ENCODE measurements around the gene SEC11A.

The SEC11A gene

DNA sequence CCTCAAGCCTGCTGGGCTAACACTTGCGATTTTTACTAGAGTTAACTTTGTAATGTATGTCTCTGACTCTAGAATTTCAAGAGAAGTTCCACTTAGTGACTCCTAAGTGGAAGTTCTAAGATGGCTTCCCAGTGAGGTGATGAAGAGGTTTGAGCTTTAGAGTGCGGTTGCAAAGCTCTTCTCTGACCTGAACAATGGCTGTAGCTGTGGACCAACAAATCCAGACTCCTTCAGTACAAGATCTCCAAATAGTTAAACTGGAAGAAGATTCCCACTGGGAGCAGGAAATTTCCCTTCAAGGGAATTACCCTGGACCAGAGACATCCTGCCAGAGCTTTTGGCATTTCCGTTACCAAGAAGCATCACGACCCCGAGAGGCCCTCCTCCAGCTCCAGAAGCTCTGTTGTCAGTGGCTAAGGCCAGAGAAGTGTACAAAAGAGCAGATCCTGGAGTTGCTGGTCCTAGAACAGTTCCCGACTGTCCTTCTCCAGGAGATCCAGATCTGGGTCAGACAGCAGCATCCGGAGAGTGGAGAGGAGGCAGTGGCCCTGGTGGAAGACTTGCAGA, 84.2 kb downstream of the SEC11A start:
- Histone ChIP-seq H4K20me1 (ENCODE audit: insufficient read depth, low read length) (no peaks in the 10 kb centered on the region), H3K4me1 (ENCODE audit: insufficient read depth, low read length) (peaks cover 49% of the 10 kb centered on the region), H2AFZ (ENCODE audit: low read depth, low read length) (peak overlapping the region; percentile 94), H3K36me3 (ENCODE audit: insufficient read depth, low read length) (peaks cover 18% of the 10 kb centered on the region), H3K4me3 (ENCODE audit: low read depth in 1 of 2, low read length in 2 of 2) (peak overlapping the region; percentile 64 to 67), H3K79me2 (ENCODE audit: insufficient read depth, low read length) (peaks cover 32% of the 10 kb centered on the region), H3K4me2 (ENCODE audit: insufficient read depth, low read length) (peak overlapping the region; percentile 88), H3K9me3 (ENCODE audit: insufficient read depth, low read length, severe bottlenecking) (no peaks in the 10 kb centered on the region), H3K27me3 (ENCODE audit: insufficient read depth, low read length, poor library complexity) (no peaks in the 10 kb centered on the region), H3K9ac (ENCODE audit: low read depth, low read length) (peak overlapping the region; percentile 63), H3K27ac (ENCODE audit: low read length) (peak overlapping the region; percentile 87)
- ATAC-seq (ENCODE audit: insufficient read depth, low read depth) (no peak; the same call in 2 of the 3 replicates), DNase-seq (peak; percentile 17)
- TF ChIP-seq EZH2 (IDR thresholded peaks at IDR 0.05; ENCODE audit: borderline replicate concordance, low read depth, low read length, severe bottlenecking), result no peak
- TF ChIP-seq, protein P1, sequence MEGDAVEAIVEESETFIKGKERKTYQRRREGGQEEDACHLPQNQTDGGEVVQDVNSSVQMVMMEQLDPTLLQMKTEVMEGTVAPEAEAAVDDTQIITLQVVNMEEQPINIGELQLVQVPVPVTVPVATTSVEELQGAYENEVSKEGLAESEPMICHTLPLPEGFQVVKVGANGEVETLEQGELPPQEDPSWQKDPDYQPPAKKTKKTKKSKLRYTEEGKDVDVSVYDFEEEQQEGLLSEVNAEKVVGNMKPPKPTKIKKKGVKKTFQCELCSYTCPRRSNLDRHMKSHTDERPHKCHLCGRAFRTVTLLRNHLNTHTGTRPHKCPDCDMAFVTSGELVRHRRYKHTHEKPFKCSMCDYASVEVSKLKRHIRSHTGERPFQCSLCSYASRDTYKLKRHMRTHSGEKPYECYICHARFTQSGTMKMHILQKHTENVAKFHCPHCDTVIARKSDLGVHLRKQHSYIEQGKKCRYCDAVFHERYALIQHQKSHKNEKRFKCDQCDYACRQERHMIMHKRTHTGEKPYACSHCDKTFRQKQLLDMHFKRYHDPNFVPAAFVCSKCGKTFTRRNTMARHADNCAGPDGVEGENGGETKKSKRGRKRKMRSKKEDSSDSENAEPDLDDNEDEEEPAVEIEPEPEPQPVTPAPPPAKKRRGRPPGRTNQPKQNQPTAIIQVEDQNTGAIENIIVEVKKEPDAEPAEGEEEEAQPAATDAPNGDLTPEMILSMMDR (IDR thresholded peaks at IDR 0.05; ENCODE audit: borderline replicate concordance, extremely low read depth, low read length, poor library complexity, severe bottlenecking), result no peak

DNA sequence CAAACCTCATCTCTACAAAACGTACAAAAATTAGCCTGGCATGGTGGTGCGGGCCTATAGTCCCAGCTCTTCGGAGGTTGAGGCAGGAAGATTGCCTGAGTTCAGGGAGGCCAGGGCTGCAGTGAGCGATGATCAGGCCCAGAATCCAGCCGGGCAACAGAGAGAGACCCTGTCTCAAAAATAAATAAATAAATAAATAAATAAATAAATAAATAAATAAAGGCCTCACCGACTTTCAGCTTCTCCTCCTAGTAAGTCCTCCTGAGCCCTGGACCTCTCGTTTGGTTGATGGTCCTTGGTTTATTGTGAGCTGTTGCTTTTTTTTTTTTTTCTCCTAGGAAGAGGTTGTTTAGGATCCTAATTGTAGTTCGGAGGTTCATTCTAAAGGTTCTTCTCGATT, 86.9 kb downstream of the SEC11A start:
- no peak for ATAC-seq (ENCODE audit: insufficient read depth, low read depth)
- peaks cover 9% of the 10 kb centered on the region for H3K36me3 ChIP-seq (ENCODE audit: insufficient read depth, low read length)
- DNase-seq, result no peak
- H2AFZ ChIP-seq (ENCODE audit: low read depth, low read length), result no peak overlapping the region
- H3K4me1 ChIP-seq (ENCODE audit: insufficient read depth, low read length), result peaks cover 34% of the 10 kb centered on the region
- H3K27me3 ChIP-seq (ENCODE audit: insufficient read depth, low read length, poor library complexity), result no peaks in the 10 kb centered on the region
- H3K9me3 ChIP-seq (ENCODE audit: insufficient read depth, low read length, severe bottlenecking), result no peaks in the 10 kb centered on the region
- no peak overlapping the region for H3K27ac ChIP-seq (ENCODE audit: low read length)
- H3K4me2 ChIP-seq (ENCODE audit: insufficient read depth, low read length), result no peak overlapping the region
- H3K4me3 ChIP-seq (ENCODE audit: low read depth in 1 of 2, low read length in 2 of 2), result no peak overlapping the region
- H3K9ac ChIP-seq (ENCODE audit: low read depth, low read length), result no peak overlapping the region
- H4K20me1 ChIP-seq (ENCODE audit: insufficient read depth, low read length), result no peaks in the 10 kb centered on the region
- H3K79me2 ChIP-seq (ENCODE audit: insufficient read depth, low read length), result peaks cover 22% of the 10 kb centered on the region
- TF ChIP-seq EZH2 (IDR thresholded peaks at IDR 0.05; ENCODE audit: borderline replicate concordance, low read depth, low read length, severe bottlenecking), result no peak
- TF ChIP-seq, protein P1 (IDR thresholded peaks at IDR 0.05; ENCODE audit: borderline replicate concordance, extremely low read depth, low read length, poor library complexity, severe bottlenecking), result no peak

DNA sequence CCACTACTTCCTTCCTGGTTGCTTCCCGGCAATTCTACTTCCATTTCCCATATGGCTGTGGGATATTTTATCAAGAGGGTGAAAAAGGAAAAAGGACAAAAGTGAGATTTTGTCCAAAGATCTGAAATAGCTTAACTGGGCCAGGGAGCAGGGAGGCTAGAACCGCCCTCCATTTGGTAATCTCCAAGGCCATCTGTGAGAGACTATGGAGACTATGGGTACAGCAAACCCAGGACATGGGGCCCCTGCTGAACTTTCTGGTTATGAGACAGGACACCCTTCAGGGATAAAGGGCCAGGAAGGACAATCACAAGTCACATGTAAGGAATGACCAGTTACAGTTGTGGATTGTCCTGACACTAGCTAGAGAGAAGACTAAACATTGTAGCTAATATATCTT, 90.8 kb downstream of the SEC11A start:
- Histone ChIP-seq H3K4me3 (ENCODE audit: low read depth in 1 of 2, low read length in 2 of 2) (no peak overlapping the region), H3K36me3 (ENCODE audit: insufficient read depth, low read length) (peaks cover 37% of the 10 kb centered on the region), H4K20me1 (ENCODE audit: insufficient read depth, low read length) (no peaks in the 10 kb centered on the region), H3K27me3 (ENCODE audit: insufficient read depth, low read length, poor library complexity) (no peaks in the 10 kb centered on the region), H3K9me3 (ENCODE audit: insufficient read depth, low read length, severe bottlenecking) (peaks cover 15% of the 10 kb centered on the region), H3K27ac (ENCODE audit: low read length) (no peak overlapping the region), H3K79me2 (ENCODE audit: insufficient read depth, low read length) (no peaks in the 10 kb centered on the region), H3K4me2 (ENCODE audit: insufficient read depth, low read length) (no peak overlapping the region), H3K4me1 (ENCODE audit: insufficient read depth, low read length) (peaks cover 1% of the 10 kb centered on the region), H3K9ac (ENCODE audit: low read depth, low read length) (no peak overlapping the region), H2AFZ (ENCODE audit: low read depth, low read length) (no peak overlapping the region)
- no peak for DNase-seq
- no peak for ATAC-seq (ENCODE audit: insufficient read depth, low read depth)
- TF ChIP-seq, protein P1 (IDR thresholded peaks at IDR 0.05; ENCODE audit: borderline replicate concordance, extremely low read depth, low read length, poor library complexity, severe bottlenecking), result no peak
- no peak for TF ChIP-seq EZH2 (IDR thresholded peaks at IDR 0.05; ENCODE audit: borderline replicate concordance, low read depth, low read length, severe bottlenecking)
